ENCODE results near the gene KREMEN2. TPM values are rescaled to one million over a fixed set of nuclear protein-coding genes. Genes with fewer than 3 reads are reported as not detected.

KREMEN2 gene
- total and polyA plus RNA-seq, 4 donors, result not detected

DNA sequence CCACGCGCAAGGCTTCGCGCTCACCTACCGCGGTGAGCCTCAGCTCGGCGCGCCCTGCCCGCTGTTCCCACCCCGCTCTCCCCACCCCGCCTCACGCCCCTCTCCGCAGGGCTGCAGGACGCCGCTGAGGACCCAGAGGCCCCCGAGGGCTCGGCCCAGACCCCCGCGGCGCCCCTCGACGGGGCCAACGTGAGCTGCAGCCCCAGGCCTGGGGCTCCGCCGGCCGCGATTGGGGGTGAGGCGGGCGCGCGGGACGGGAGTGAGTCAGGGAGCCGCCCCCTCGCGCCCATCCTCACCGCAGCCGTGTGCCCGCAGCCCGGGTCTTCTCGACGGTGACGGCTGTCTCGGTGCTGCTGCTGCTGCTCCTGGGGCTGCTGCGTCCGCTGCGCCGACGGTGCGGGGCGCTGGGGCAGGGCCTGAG lies 3.1 kb downstream of the KREMEN2 start:
- DNase-seq (ENCODE audit: low spot score), result no peak
- Histone ChIP-seq H3K27ac (ENCODE audit: low read depth in 1 of 2, low read length in 2 of 2) (no peak overlapping the region), H3K4me3 (ENCODE audit: low read depth in 1 of 3, low read length in 3 of 3) (peak overlapping the region in 1 of 3 donors; percentile 7), H3K27me3 (ENCODE audit: control insufficient read depth in 4 of 4, insufficient read depth in 4 of 4, low read length in 3 of 4) (peaks cover 0 to 14% (median 4%) of the 10 kb centered on the region in 4 donors), H3K9me3 (ENCODE audit: control insufficient read depth in 4 of 4, low read length in 3 of 4) (no peaks in the 10 kb centered on the region), H3K4me1 (ENCODE audit: control insufficient read depth in 4 of 4, insufficient read depth in 4 of 4, low read length in 3 of 4) (peaks cover 7 to 44% (median 34%) of the 10 kb centered on the region in 4 donors), H3K36me3 (ENCODE audit: control insufficient read depth in 4 of 4, insufficient read depth in 3 of 4, low read depth in 1 of 4, low read length in 3 of 4) (no peaks in the 10 kb centered on the region), H3K9ac (ENCODE audit: low read depth in 1 of 2, low read length in 2 of 2) (no peak overlapping the region)
- WGBS, result 13% methylated on average over 51 of the region's 51 CpGs
- TF ChIP-seq, protein P1, sequence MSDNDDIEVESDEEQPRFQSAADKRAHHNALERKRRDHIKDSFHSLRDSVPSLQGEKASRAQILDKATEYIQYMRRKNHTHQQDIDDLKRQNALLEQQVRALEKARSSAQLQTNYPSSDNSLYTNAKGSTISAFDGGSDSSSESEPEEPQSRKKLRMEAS (IDR thresholded peaks at IDR 0.05), result no peak
- TF ChIP-seq RXRA (IDR thresholded peaks at IDR 0.05) (no peak), EGR1 (IDR thresholded peaks at IDR 0.05; ENCODE audit: low read depth in 2 of 2) (no peak), HNF4A (conservative IDR thresholded peaks at IDR 0.05) (no peak), SP1 (IDR thresholded peaks at IDR 0.05) (no peak), TAF1 (conservative IDR thresholded peaks at IDR 0.05) (no peak), HNF4G (IDR thresholded peaks at IDR 0.05) (no peak), NR2F2 (IDR thresholded peaks at IDR 0.05) (no peak), FOXA2 (IDR thresholded peaks at IDR 0.05) (no peak), GABPA (IDR thresholded peaks at IDR 0.05 in 1 of 2, conservative IDR thresholded peaks at IDR 0.05 in 1 of 2) (no peak), RAD21 (IDR thresholded peaks at IDR 0.05) (no peak), FOXA1 (IDR thresholded peaks at IDR 0.05) (no peak)
- TF ChIP-seq, protein P2, sequence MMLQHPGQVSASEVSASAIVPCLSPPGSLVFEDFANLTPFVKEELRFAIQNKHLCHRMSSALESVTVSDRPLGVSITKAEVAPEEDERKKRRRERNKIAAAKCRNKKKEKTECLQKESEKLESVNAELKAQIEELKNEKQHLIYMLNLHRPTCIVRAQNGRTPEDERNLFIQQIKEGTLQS (IDR thresholded peaks at IDR 0.05), result no peak
- TF ChIP-seq, protein P3, sequence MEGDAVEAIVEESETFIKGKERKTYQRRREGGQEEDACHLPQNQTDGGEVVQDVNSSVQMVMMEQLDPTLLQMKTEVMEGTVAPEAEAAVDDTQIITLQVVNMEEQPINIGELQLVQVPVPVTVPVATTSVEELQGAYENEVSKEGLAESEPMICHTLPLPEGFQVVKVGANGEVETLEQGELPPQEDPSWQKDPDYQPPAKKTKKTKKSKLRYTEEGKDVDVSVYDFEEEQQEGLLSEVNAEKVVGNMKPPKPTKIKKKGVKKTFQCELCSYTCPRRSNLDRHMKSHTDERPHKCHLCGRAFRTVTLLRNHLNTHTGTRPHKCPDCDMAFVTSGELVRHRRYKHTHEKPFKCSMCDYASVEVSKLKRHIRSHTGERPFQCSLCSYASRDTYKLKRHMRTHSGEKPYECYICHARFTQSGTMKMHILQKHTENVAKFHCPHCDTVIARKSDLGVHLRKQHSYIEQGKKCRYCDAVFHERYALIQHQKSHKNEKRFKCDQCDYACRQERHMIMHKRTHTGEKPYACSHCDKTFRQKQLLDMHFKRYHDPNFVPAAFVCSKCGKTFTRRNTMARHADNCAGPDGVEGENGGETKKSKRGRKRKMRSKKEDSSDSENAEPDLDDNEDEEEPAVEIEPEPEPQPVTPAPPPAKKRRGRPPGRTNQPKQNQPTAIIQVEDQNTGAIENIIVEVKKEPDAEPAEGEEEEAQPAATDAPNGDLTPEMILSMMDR (IDR thresholded peaks at IDR 0.05; ENCODE audit: low read depth, low read length, missing input control), result no peak
- TF ChIP-seq, protein P4, sequence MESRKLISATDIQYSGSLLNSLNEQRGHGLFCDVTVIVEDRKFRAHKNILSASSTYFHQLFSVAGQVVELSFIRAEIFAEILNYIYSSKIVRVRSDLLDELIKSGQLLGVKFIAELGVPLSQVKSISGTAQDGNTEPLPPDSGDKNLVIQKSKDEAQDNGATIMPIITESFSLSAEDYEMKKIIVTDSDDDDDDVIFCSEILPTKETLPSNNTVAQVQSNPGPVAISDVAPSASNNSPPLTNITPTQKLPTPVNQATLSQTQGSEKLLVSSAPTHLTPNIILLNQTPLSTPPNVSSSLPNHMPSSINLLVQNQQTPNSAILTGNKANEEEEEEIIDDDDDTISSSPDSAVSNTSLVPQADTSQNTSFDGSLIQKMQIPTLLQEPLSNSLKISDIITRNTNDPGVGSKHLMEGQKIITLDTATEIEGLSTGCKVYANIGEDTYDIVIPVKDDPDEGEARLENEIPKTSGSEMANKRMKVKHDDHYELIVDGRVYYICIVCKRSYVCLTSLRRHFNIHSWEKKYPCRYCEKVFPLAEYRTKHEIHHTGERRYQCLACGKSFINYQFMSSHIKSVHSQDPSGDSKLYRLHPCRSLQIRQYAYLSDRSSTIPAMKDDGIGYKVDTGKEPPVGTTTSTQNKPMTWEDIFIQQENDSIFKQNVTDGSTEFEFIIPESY (IDR thresholded peaks at IDR 0.05), result no peak

DNA sequence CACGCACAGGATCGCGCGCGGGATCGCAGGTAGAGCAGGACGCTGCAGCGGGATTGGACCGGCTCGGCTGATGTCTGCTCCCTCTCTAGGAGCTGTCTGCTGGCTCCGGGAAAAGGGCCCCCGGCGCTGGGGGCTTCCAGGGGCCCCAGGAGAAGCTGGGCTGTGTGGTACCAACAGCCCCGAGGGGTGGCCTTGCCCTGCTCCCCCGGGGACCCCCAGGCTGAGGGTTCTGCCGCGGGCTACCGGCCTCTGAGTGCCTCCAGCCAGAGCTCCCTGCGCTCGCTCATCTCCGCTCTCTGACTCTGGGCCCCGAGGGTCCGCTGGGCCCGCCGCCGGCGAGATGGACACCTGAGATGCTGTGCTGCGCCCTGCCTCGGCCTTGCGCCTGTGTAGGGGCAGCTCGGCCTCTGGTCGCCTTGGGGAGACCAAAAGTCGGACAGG lies 3.7 kb downstream of the KREMEN2 start:
- Histone ChIP-seq H3K9ac (ENCODE audit: low read depth in 1 of 2, low read length in 2 of 2) (no peak overlapping the region), H3K27ac (ENCODE audit: low read depth in 1 of 2, low read length in 2 of 2) (no peak overlapping the region), H3K4me3 (ENCODE audit: low read depth in 1 of 3, low read length in 3 of 3) (no peak overlapping the region), H3K9me3 (ENCODE audit: control insufficient read depth in 4 of 4, low read length in 3 of 4) (no peaks in the 10 kb centered on the region), H3K4me1 (ENCODE audit: control insufficient read depth in 4 of 4, insufficient read depth in 4 of 4, low read length in 3 of 4) (peaks cover 7 to 44% (median 34%) of the 10 kb centered on the region in 4 donors), H3K27me3 (ENCODE audit: control insufficient read depth in 4 of 4, insufficient read depth in 4 of 4, low read length in 3 of 4) (peaks cover 0 to 11% (median 4%) of the 10 kb centered on the region in 4 donors), H3K36me3 (ENCODE audit: control insufficient read depth in 4 of 4, insufficient read depth in 3 of 4, low read depth in 1 of 4, low read length in 3 of 4) (no peaks in the 10 kb centered on the region)
- no peak for DNase-seq (ENCODE audit: low spot score)
- WGBS, result 48% methylated on average over 33 of the region's 33 CpGs
- TF ChIP-seq YY1 (IDR thresholded peaks at IDR 0.05) (no peak), FOXA2 (IDR thresholded peaks at IDR 0.05) (no peak)
